DND-41 (cell line): ENCODE measurements around the gene MAPK10.

Source experiments
- ATAC-seq: fragments of 200-7000 bp; cut with Tn5 transposase; 3 replicates; pipeline ENCODE4 v1.9.1; 2021; ENCODE audit warnings: low read depth; ENCODE audit not compliant: insufficient read depth
- DNase-seq: peaks from one replicate; pipeline ENCODE4 v3.0.0-alpha.2; 2020
- H2AFZ ChIP-seq: 2 replicates; pipeline ENCODE4 v1.6.0; 2012; ENCODE audit warnings: low read depth, low read length
- H3K27ac ChIP-seq: 2 replicates; pipeline ENCODE4 v1.5.1; 2012; ENCODE audit warnings: low read length, inconsistent platforms
- H3K27me3 ChIP-seq: fragments of 200-600 bp; sonication (generic); 2 replicates; pipeline ENCODE4 v1.6.0; 2012; ENCODE audit warnings: low read length, mild to moderate bottlenecking, inconsistent platforms; ENCODE audit not compliant: insufficient read depth, poor library complexity
- H3K36me3 ChIP-seq: 2 replicates; pipeline ENCODE4 v1.5.1; 2012; ENCODE audit warnings: low read length, inconsistent platforms; ENCODE audit not compliant: insufficient read depth
- H3K4me1 ChIP-seq: 2 replicates; pipeline ENCODE4 v1.5.1; 2012; ENCODE audit warnings: mild to moderate bottlenecking, low read length; ENCODE audit not compliant: insufficient read depth
- H3K4me2 ChIP-seq: 2 replicates; pipeline ENCODE4 v1.6.0; 2012; ENCODE audit warnings: mild to moderate bottlenecking, moderate library complexity, low read length, inconsistent platforms; ENCODE audit not compliant: insufficient read depth
- H3K4me3 ChIP-seq, 2 experiments: fragments of 200-600 bp in 1 of 2; shearing (Covaris generic) in 1 of 2; 2 replicates each; pipeline ENCODE4 v1.5.1; 2012 to 2016; ENCODE audit warnings: inconsistent platforms in 2 of 2, low read length in 2 of 2, mild to moderate bottlenecking in 2 of 2, low read depth in 1 of 2, moderate library complexity in 1 of 2
- H3K79me2 ChIP-seq: 2 replicates; pipeline ENCODE4 v1.6.0; 2012; ENCODE audit warnings: low read length, inconsistent platforms; ENCODE audit not compliant: insufficient read depth
- H3K9ac ChIP-seq: 2 replicates; pipeline ENCODE4 v1.6.0; 2012; ENCODE audit warnings: low read depth, mild to moderate bottlenecking, inconsistent platforms, low read length, moderate library complexity
- H3K9me3 ChIP-seq: 2 replicates; pipeline ENCODE4 v1.5.1; 2012; ENCODE audit warnings: low read length, moderate library complexity, mild to moderate bottlenecking, inconsistent platforms; ENCODE audit not compliant: insufficient read depth, severe bottlenecking
- H4K20me1 ChIP-seq: 2 replicates; pipeline ENCODE4 v1.6.0; 2012; ENCODE audit warnings: low read length; ENCODE audit not compliant: insufficient read depth
- CTCF ChIP-seq: IDR thresholded peaks from 2 replicates; pipeline ENCODE4 v1.5.1; 2012; ENCODE audit warnings: borderline replicate concordance, low read length, moderate library complexity, mild to moderate bottlenecking; ENCODE audit not compliant: poor library complexity, severe bottlenecking; ENCODE audit errors: extremely low read depth
- EZH2 ChIP-seq: IDR thresholded peaks from 3 replicates; pipeline ENCODE4 v1.6.1; 2012; ENCODE audit warnings: borderline replicate concordance, low read depth, mild to moderate bottlenecking, moderate library complexity, low read length, inconsistent platforms; ENCODE audit not compliant: severe bottlenecking

The MAPK10 gene

GRCh38 chr4:86141161-86141560 is 218.7 kb downstream of the MAPK10 start:
- Histone ChIP-seq H4K20me1 (no peaks in the 10 kb centered on the region), H3K4me1 (no peaks in the 10 kb centered on the region), H3K9ac (no peak overlapping the region), H3K4me3 (no peak overlapping the region), H3K27me3 (no peaks in the 10 kb centered on the region), H3K27ac (no peak overlapping the region), H3K36me3 (no peaks in the 10 kb centered on the region), H3K9me3 (no peaks in the 10 kb centered on the region), H3K4me2 (no peak overlapping the region), H3K79me2 (no peaks in the 10 kb centered on the region), H2AFZ (no peak overlapping the region)
- DNase-seq (no peak), ATAC-seq (no peak)
- TF ChIP-seq EZH2 = no peak
- no peak for TF ChIP-seq CTCF

GRCh38 chr4:86132468-86132867 is 227.4 kb downstream of the MAPK10 start:
- DNase-seq = no peak

GRCh38 chr4:86131456-86131855 is 228.4 kb downstream of the MAPK10 start:
- TF ChIP-seq CTCF (no peak), EZH2 (no peak)
- no peaks in the 10 kb centered on the region for H3K27me3 ChIP-seq
- no peaks in the 10 kb centered on the region for H4K20me1 ChIP-seq
- no peak overlapping the region for H3K27ac ChIP-seq
- no peak overlapping the region for H2AFZ ChIP-seq
- no peak overlapping the region for H3K4me2 ChIP-seq
- H3K4me3 ChIP-seq = no peak overlapping the region
- H3K4me1 ChIP-seq = no peaks in the 10 kb centered on the region
- H3K9me3 ChIP-seq = no peaks in the 10 kb centered on the region
- H3K79me2 ChIP-seq = no peaks in the 10 kb centered on the region
- DNase-seq (no peak), ATAC-seq (no peak)
- no peak overlapping the region for H3K9ac ChIP-seq
- no peaks in the 10 kb centered on the region for H3K36me3 ChIP-seq

More at GRCh38 chr4:86132468-86132867, 227.4 kb downstream of the MAPK10 start:
- no peak overlapping the region for H3K9ac ChIP-seq
- H3K4me2 ChIP-seq = no peak overlapping the region
- TF ChIP-seq EZH2 (no peak), CTCF (no peak)
- no peaks in the 10 kb centered on the region for H3K27me3 ChIP-seq
- no peak for ATAC-seq
- H3K27ac ChIP-seq = no peak overlapping the region
- H3K36me3 ChIP-seq = no peaks in the 10 kb centered on the region
- H3K9me3 ChIP-seq = no peaks in the 10 kb centered on the region
- no peaks in the 10 kb centered on the region for H3K79me2 ChIP-seq
- H3K4me1 ChIP-seq = no peaks in the 10 kb centered on the region
- no peaks in the 10 kb centered on the region for H4K20me1 ChIP-seq
- no peak overlapping the region for H2AFZ ChIP-seq
- H3K4me3 ChIP-seq = no peak overlapping the region

- Histone ChIP-seq H3K27ac (no peak overlapping the region), H3K4me1 (no peaks in the 10 kb centered on the region), H3K79me2 (no peaks in the 10 kb centered on the region), H2AFZ (no peak overlapping the region), H3K27me3 (no peaks in the 10 kb centered on the region), H3K4me2 (no peak overlapping the region), H3K36me3 (no peaks in the 10 kb centered on the region), H3K9ac (no peak overlapping the region), H3K9me3 (no peaks in the 10 kb centered on the region), H3K4me3 (no peak overlapping the region), H4K20me1 (no peaks in the 10 kb centered on the region)
- ATAC-seq = no peak
- TF ChIP-seq CTCF = no peak
- no peak for TF ChIP-seq EZH2
- DNase-seq = no peak
These were observed 229.5 kb downstream of the MAPK10 start for GRCh38 chr4:86130160-86130933.
